GM21717 (cell line): ENCODE results near the gene DLG2.
A peak's percentile ranks its signal among the peaks of the same experiment; 100 is the strongest.

ENCODE experiments used
- ATAC-seq: cut with Tn5 transposase; IDR thresholded peaks from one replicate; pipeline ENCODE4 v1.9.1; 2021; ENCODE audit warnings: mild to moderate bottlenecking, moderate library complexity; ENCODE audit not compliant: unreplicated experiment

Gene DLG2

DNA sequence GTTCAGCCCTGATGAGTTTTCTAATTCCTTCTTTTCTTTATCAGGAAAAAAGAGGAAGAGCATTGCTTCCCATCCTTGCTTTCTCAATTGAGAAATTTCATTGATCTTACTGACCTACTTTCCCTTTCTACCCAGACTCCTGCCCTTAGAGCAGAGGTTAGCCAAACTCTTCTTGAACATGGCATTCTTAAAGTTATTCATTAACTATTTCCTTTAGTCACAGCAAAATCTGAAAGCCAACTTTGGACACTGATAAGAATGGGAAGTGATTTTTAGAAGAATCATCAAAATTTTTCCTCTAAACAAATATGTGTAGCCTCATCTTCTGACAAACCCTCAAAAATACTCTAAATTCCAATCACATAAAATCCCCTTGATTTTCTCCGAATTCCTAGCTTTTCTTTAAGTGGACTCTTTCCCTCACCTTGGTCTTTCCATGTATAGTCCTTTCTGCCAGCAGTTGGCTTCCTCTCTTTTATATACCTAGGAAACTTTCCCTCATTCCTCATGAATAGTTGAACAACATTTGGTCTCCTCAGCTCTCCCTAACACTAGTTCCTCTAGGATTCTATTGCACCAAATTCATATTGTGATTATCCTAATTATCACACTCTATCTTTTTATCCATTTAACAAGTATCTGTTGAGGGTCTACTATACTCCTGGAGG is 1774.2 kb downstream of the DLG2 start:
- no peak for ATAC-seq

DNA sequence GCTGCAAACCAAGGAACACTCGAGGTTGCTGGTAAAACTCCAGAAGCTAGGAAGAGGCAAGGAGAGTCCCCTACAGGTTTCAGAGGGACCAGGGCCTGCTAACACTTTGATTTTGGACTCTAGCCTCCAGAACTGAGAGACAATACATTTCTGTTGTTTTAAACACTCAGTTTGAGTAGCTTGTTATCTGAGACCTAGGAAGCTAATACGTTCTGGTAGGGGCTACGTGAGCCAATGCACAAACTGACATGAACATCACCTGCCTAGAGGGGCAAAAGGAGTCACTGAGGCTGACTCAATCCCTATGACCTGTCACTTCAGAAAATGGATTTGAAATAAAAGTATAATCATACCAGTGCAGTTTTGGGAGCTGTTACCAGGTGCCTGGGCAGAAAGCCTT is 1775.1 kb downstream of the DLG2 start:
- ATAC-seq: no peak

DNA sequence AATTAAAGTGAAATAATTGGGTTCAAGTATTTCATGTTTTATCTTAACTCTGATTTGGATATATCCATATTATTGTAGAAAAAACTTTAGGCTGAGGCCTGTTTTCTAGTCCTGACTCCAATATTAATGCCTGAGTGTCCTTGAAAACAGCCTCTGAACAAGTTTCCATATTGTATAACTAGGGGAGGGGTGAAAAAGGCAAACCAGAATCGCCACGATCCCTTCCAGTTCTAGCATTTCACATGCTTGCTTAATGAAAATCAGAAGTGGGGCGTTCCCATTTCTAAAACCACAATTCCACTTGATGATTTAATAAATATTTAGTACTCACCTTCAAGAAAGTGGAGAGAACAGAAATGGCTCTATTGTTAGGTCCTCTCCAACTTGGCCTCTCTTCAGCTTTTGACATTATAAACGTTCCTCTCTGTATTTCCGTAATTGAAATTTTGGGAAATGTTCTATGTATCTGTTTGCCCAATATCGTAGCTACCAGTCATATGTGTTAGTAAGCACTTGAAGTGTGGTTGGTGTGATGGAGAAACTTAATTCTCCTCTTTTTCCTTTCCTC is 1779.6 kb downstream of the DLG2 start:
- ATAC-seq: no peak

DNA sequence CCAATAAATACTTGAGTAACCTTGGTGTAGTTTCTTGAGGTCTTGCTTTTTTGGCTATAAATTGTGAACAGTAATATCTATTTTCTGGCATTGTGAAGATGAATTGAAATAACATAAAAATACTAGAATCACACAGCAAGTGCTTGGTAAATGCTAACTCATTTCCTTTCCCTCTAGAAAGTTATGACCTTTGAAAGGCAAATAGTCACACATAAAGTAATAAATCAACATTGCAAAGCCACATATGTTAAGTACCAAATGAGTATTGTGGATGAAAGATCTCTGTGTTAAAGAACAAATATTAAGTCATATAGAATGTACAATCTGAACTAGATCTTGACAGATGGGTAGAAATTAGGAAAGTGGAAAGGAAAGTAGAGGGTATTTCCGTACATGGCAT is 1781.3 kb downstream of the DLG2 start:
- ATAC-seq: no peak

DNA sequence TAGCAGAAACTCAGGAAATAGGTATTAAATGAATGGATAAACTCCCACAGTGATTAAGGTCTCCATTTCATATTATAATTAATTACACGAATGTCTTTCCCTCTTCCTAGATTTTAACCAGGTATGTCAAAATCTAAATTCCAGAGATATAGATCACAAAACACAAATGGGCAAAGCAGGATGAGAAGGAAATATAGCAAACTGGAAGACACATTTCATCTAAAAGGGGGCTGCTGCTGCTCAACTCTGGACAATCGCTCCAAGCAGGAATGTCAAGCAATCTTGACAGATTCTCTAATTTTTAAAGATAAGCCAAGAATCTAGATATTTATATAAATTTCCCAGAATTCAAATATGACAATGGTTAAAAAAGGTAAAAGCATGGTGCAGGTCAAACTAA is 1786.8 kb downstream of the DLG2 start:
- no peak for ATAC-seq

DNA sequence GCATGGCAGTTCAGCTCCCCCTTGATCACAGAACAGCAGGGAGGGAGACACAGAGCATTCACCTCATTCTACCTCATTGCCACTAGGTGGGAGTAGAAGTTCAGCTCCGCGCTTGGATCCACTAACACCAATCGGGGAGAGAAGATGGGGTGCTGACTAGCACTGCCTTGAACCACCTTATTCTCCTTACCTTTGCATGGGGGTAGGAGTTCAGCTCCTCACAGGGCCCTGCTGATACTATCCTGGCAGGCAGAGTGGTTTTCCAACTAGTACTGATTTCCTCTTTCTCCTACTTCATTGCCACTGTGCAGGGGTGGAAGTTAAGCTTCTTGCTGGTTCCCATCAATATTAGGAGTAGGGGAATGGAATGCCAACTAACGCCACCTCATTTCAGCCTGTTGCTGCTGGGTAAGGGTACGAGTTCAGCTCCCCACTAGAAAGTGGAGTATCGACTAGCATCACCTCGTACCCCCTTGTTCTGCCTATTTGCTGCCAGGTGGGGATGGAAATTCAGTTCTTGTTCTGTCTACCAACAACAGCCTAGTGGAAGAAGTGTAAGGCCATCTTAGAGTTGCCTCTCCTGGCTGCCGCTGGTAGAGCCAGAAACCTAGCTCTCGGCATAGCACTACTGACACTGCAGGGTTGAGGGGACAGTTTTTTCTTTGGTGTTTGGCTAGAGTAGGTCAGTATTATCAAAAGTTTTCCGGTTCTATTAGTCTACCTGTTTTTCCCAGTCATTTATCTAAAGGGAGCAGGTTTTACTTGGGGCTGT is 1790.1 kb downstream of the DLG2 start:
- peak; percentile 86 for ATAC-seq

DNA sequence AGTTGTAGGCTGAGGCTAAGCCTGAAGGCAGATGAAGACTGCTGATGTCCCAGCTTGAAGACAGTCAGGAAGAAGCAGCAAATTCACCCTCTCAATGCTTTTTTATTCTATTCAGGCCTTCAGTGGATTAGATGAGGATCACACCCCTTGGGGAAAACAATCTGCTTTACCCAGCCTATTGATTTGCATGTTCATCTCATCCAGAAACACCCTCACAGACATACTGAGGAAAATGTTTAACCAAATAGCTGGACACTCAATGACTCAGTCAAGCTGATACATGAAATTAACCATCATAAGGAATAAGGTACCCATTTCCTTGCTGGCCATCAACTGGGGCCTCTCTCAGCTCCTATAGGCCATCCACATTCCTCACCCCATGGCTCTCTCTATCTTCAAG is 1791.1 kb downstream of the DLG2 start:
- ATAC-seq: peak; percentile 31

DNA sequence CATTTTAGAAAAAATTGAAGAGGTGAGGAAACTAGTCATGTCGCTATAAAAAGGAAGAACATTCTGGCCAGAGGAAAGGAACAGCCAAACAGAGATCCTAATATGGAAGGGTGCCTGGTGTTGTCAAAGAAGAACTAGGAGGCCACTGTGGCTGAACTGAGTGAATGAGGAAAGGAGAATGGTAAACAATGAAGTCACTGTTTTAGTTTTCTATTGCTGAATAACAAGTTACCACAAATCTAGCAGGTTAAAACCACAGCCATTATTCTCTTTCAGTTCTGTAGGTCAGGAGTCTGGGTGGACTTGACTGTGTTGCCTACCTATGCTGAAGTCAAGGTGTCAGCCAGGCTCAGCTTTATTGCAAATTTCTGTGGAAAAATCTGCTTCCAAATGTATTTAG is 1791.7 kb downstream of the DLG2 start:
- ATAC-seq: peak; percentile 66

DNA sequence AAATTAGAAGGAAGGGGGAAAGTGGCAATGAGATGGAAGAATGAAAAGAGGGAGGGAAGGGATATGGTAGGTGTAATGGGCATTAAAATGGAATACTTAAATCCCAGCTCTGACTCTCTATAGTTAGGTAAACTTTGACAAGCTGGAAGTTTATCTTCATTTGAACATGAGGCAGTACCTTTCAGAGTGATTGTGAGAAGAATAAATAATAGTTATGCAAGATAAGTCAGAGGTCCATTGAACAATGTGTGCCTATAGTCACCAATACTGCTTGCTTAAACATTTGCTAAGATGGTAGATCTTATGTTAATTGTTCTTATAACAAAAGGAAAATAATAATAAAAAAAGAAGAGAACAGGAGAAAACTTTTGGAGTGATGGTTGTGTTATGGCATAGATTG is 1795.2 kb downstream of the DLG2 start:
- no peak for ATAC-seq

DNA sequence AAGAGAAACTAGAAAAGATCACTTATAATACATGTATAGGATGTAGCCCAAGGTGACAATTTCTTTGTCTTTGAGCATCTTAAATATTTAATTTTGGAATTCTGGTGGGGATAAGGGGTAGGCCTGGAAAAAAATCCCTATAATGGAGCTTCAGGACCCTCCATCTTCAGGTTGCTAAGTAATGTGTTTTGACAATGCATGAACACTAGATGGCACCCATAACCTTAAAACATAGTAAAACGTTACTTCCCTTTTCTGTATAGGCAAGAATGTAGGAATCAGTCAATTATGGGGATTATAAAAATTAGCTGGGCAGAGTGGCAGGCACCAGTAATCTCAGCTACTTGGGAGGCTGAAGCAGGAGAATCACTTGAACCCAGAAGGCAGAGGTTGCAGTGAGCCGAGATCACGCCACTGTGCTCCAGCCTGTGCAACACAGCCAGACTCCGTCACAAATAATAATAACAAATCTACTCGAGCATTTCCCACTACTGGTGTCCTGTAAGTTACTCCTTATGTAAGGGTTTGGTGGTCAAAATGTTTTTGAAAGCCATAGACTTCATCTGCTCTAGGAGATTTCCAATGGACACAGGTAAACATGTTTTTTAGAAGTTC is 1799.1 kb downstream of the DLG2 start:
- peak; percentile 72 for ATAC-seq

DNA sequence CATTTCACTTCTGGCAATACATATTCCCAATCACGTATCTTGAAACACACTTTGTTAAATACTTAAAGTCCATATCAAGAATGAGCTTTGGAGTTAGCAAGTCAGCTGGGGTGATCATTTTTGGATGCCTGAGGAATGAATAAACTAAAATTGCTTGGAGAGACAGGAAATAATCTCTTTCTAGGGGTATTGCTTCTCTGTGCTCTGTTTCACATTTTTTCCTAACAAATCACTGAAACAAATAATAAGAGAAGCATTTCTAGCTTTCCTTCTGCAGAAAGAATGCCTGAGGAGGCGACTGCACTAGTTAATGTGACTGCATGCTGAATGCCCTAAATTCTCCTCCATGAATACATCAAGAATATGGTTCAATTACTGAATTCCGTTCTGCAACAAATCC is 1799.6 kb downstream of the DLG2 start:
- no peak for ATAC-seq

DNA sequence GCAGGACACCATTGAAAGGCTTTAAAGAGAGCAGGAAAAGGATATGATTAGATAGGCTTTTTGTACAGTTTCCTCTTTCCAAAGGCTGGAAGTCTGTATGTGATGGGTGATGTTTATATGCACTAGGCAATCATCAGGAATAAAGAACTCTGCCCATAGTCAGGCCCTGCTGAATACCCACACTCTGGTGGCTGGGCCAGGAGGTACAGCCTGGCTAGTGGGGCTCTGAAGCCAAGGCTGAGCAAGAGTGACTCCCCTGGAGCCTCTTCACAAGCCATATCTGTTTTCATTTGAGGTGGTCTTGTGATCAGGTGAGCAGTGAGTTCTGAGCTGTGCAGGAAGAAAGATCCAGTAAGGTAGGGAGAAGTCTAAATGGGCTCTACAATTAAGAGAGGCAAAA is 1801.1 kb downstream of the DLG2 start:
- ATAC-seq: no peak

DNA sequence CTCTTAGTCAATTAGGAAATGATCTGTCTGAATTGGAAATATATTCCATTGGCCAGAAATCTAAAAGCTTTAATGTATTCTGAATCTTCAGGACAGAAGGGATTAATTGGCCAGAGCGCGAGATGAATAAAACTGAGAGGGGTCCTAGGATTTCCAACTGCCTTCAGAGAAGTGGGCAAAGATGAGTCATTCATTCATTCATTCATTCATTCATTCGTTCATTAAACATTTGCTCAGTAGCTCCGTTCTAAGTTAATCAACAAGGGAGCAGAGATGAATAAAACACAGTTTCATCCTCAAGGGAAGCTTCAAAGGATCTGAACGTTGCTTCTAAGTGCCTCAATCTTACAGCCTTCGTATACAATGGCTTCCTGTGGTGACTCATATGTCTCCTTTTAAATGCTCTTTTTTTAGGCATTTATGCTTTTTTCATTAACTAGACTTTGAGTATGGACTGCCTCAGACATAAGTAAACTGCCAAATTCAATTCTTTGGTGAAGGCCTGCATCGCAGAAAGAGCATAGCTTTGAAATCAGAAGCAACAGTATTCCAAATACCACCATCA is 1803.6 kb downstream of the DLG2 start:
- ATAC-seq: no peak

DNA sequence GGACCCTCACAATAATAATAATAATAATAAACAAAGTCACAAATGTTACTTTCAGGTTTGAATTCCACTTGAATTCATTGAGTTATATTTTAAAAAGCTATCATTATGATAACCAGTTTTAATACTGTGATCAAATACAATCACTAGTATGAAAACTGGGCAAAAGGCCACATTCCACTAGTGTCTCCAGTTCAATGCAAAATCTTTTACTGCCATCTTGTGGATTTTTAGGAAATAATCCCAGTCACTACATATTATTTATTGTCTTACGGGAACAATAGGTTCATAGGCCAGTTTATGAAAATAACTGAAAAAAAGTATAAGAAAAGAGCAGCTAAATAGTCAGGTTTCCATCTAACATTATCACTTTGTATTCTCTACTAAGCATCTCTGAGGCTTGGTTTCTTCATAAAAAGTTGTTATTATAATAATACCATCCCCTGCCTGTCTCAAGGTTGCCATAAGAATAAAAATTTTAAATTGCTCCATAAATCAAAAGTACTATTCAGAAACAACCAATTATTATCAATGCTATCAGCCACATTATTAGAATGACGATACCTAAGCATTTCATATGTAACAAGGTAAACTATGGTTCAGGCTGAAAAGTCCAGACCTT is 1807.1 kb downstream of the DLG2 start:
- no peak for ATAC-seq

DNA sequence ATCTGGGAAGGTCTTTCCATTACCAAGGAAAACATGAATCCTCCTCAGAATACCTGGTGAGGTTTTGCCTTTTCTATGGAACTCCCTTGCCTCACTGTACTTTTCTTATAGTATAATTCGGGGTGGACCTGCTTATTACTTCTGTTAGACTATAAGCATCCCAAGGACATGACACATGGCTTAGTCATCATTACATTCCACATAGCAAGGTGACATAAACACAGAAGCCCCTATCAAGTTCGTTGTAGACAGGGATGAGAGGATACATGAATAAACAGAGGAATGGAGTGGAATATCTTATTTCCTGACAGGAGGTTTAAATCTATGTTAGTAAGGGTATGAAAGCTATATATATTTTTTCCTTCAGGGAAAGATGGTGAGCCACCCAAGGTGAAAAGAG is 1808.8 kb downstream of the DLG2 start:
- ATAC-seq: no peak

DNA sequence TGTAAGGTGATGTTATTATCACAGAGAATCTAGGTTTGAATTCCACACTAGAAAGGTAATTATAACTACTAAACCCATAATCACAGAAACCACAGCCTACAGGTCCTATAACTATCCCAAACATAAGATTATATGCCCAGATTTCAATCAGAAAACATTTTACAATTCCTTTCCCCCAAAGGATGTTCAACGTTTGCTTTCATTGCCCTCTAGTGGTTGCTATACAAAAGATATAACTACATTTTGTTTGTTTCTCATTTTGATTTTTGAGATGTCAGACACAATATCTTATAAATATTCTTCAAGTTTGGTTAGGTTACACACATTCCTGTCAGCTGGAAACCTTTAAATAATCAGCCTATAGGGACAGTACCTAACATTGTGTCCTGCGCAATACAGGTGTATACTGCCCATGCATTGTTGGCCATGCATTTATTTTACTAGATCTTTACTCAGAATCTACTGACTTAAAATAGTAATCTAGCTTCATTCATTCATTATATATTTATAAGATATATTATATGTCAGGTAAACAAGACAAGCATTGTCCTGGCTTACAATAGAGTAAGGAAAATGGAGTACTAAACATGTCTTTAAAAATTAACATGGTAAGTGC is 1810.5 kb downstream of the DLG2 start:
- no peak for ATAC-seq

DNA sequence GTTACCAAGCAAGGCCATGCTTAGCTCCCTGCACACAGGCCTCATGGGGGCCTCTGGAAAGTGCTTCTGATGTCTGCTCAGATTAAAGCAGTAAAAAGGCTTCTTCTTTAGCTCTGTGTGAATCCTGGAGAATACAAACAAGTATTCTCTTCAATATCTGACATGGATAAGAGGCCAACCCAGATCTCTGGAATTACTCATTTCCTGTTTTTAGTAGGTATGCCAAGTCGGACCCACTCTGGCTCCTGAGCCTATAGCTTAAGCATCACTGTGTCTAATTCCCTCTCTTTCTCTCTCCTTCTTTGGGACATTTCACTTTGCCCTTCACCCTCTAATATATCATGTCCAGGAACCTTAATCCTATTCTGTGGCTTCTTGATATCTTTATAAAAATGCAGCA is 1811.4 kb downstream of the DLG2 start:
- ATAC-seq: no peak

DNA sequence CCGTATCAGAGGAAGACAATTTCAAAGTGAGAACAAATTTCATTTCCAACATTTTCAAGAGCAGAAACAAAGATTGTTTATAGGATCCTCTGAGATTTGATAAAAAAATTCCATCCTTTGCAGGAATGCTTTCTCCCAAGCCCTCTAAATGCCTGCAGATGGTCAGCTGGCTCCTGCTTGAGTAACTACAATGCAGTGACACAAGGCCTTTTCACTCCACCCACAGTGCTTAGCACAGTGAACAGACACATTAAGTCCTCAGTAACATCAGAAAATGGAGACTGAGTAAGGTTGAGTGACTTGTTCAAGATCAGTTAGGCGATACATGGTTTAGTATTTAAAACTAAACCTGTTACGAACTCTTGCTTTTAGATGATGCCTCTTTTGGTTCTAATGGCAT is 1813.8 kb downstream of the DLG2 start:
- no peak for ATAC-seq

DNA sequence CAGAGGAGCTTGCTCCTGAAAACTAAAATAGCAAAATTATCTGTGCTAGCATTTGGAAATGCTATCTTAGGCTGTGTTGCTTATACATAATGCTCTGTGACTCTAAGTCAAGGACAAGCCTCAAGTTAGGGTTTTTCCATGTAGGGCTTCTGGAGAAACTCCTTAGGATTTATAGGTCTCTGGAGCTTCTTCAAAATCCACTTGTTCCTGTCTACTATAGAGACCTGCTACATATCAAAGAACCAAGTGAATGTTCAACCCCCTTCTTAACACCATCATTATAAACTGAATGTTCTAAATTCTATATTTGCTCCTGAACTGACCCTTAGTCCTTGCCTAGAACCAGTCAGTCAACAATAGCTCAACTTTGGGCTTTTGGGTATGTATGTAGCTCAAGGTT is 1817.9 kb downstream of the DLG2 start:
- no peak for ATAC-seq

DNA sequence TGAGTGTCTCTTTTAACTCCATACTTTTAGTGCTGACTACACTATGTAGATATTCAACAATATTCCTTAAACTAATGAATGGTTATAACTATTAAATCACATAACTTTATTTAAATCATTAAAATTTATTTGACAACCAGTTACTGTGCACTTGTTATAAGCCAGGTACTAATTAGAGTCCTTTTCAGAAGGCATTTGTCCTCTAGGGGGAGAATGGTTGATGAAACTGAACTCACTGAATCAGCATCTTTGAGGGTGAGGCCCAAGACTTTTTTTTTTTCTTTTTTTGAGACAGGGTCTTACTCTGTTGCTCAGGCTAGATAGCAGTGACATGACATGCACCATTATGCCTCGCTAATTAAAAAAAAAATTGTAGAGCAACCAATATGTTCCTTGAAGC is 1825.3 kb downstream of the DLG2 start:
- ATAC-seq: no peak

DNA sequence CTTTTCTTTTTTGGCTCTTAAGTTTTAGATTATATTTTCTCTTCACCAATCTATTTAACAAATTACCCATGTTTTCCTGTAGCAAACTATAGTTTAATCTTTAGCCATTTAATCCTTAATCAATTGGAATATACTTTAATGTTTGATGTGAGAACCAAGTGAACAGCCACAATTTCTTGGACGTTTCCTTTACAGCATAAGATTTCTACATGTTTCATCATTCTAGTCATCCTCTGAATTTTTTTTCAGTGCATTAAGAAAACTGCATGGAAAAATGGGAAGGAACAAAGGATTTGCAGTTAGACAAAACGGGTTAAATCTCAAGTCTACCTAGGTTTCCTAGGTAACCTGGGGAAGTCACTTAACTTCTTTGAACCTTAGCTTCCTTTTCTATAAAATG is 1833.8 kb downstream of the DLG2 start:
- no peak for ATAC-seq
